Natural killer cell (primary cell): ENCODE results near the gene MRPL43. TPM values are rescaled to one million over a fixed set of nuclear protein-coding genes. Genes with fewer than 3 reads are reported as not detected.

Source experiments
- ATAC-seq, 3 donors: fragments of 150-1000 bp in 2 of 3; fragments of 200-7000 bp in 1 of 3; cut with Tn5 transposase; 1 replicate in 1 of 3; 2 replicates in 2 of 3; pipeline ENCODE4 v1.10.0; 2021; ENCODE audit warnings: mild to moderate bottlenecking in 2 of 3, moderate library complexity in 2 of 3
- DNase-seq, 2 donors: peaks; one replicate each; pipeline versions ENCODE4 v3.0.0 to v3.0.0-alpha.2; 2013 to 2021; ENCODE audit warnings: mixed read lengths in 1 of 2
- H3K27ac ChIP-seq: one replicate; pipeline ENCODE4 v1.5.1; 2013; ENCODE audit warnings: mild to moderate bottlenecking, low read length
- H3K27me3 ChIP-seq: one replicate; pipeline ENCODE4 v1.6.1; 2013; ENCODE audit warnings: low read length; ENCODE audit not compliant: control insufficient read depth, insufficient read depth
- H3K36me3 ChIP-seq: one replicate; pipeline ENCODE4 v1.6.1; 2013; ENCODE audit warnings: low read length; ENCODE audit not compliant: control insufficient read depth, insufficient read depth
- H3K4me1 ChIP-seq: one replicate; pipeline ENCODE4 v1.6.1; 2013; ENCODE audit warnings: low read length; ENCODE audit not compliant: control insufficient read depth, insufficient read depth
- H3K4me3 ChIP-seq: one replicate; pipeline ENCODE4 v1.5.1; 2013; ENCODE audit warnings: low read length
- H3K9me3 ChIP-seq: one replicate; pipeline ENCODE4 v1.6.1; 2013; ENCODE audit warnings: low read length; ENCODE audit not compliant: control insufficient read depth, insufficient read depth
- H3K27ac Mint-ChIP-seq, 2 donors: one replicate each; pipeline ENCODE4 v1.8.0; 2022; ENCODE audit warnings: mild to moderate bottlenecking in 2 of 2, mixed read lengths in 2 of 2, moderate library complexity in 1 of 2
- H3K27me3 Mint-ChIP-seq, 2 donors: one replicate each; pipeline ENCODE4 v1.8.0; 2022; ENCODE audit warnings: low read depth in 2 of 2, mixed read lengths in 2 of 2
- H3K36me3 Mint-ChIP-seq: one replicate; pipeline ENCODE4 v1.8.0; 2022; ENCODE audit warnings: mixed read lengths
- H3K4me1 Mint-ChIP-seq, 2 donors: one replicate each; pipeline ENCODE4 v1.8.0; 2022; ENCODE audit warnings: mixed read lengths in 2 of 2
- H3K4me3 Mint-ChIP-seq: one replicate; pipeline ENCODE4 v1.8.0; 2022; ENCODE audit warnings: mild to moderate bottlenecking, moderate library complexity, mixed read lengths
- H3K9me3 Mint-ChIP-seq, 2 donors: one replicate each; pipeline ENCODE4 v1.8.0; 2022; ENCODE audit warnings: mixed read lengths in 2 of 2
- WGBS: methylation state at CpG from one replicate; pipeline ENCODE4 v1.1.7; 2013; ENCODE audit warnings: missing lambda C conversion rate; ENCODE audit not compliant: insufficient coverage; 5-methylcytosine and 5-hydroxymethylcytosine counted together
- intact Hi-C: fragments of 100-400 bp; cut with micrococcal nuclease; formaldehyde crosslinking; loops from one replicate; pipeline ENCODE4 v1.14.2; 2022
- total RNA-seq, 4 donors: library from RNA; stranded (reverse); fragments of 120-200 nt in 1 of 4; gene quantifications; one replicate each; pipeline versions ENCODE4 v1.2.3 to v1.2.4, GENCODE V29; 2013 to 2022
- TF ChIP-seq, protein P1 (sequence below): fragments of 200-600 bp; IDR thresholded peaks from one replicate; pipeline ENCODE4 v1.8.0; 2022; ENCODE audit warnings: antibody characterized with exemption

Gene MRPL43
- total RNA-seq, 3 donors from 2014 or later (not counting 1 experiment from before 2014, with no cell fraction given): 27.2 to 42.0 (median 33.1) TPM

DNA sequence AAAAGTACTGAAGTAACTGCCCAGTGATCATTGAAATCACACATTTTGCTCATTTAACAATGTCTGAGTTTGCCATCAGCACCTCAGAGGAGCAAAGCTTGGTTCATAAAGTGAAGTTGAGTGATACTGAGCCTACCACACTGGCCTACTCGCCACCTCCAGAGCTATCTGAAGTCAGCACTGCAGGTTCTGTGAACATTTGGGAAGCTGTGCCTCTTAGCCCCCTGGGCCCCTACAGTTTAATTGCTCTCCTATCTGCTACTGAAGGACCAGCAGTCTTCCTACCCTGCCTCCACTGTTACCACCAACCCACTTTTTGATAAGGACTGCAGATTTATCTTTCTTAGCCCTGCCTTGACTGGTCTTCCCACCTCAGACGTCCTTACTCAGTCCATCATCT is 20.0 kb downstream of the MRPL43 start:
- no peak for ATAC-seq

DNA sequence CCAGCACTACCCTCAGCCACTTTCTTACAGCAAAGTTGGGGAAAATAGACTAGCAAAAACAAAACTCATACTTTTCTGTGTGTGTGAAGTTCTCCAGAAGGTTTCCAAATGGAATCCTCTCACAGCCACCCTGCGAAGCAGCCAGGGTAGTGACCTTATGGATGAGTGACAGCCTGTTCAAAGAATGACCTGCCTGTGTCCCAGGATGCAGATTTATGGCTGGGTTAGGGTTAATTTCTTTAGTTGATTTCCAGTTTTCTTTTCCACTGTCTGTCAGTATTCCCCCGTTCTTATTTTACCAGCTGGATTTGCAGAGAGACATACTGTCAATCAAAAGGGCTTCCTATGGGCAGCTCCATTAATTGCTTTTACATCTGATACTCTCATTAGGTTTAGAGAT is 20.4 kb downstream of the MRPL43 start:
- Mint-ChIP-seq H3K4me3 (no peak overlapping the region), H3K4me1 (peaks cover 9 to 27% of the 10 kb centered on the region in 2 donors), H3K9me3 (no peaks in the 10 kb centered on the region), H3K27me3 (no peaks in the 10 kb centered on the region), H3K27ac (no peak overlapping the region), H3K36me3 (peaks cover 13% of the 10 kb centered on the region)
- Histone ChIP-seq H3K27me3 (no peaks in the 10 kb centered on the region), H3K4me3 (no peak overlapping the region), H3K27ac (no peak overlapping the region), H3K4me1 (peaks cover 14% of the 10 kb centered on the region), H3K36me3 (peaks cover 28% of the 10 kb centered on the region), H3K9me3 (no peaks in the 10 kb centered on the region)
- WGBS: 100% methylated on average over 1 of the region's 2 CpGs
- intact Hi-C loops: no loop called here
- DNase-seq (no peak), ATAC-seq (no peak)
- TF ChIP-seq, protein P1, sequence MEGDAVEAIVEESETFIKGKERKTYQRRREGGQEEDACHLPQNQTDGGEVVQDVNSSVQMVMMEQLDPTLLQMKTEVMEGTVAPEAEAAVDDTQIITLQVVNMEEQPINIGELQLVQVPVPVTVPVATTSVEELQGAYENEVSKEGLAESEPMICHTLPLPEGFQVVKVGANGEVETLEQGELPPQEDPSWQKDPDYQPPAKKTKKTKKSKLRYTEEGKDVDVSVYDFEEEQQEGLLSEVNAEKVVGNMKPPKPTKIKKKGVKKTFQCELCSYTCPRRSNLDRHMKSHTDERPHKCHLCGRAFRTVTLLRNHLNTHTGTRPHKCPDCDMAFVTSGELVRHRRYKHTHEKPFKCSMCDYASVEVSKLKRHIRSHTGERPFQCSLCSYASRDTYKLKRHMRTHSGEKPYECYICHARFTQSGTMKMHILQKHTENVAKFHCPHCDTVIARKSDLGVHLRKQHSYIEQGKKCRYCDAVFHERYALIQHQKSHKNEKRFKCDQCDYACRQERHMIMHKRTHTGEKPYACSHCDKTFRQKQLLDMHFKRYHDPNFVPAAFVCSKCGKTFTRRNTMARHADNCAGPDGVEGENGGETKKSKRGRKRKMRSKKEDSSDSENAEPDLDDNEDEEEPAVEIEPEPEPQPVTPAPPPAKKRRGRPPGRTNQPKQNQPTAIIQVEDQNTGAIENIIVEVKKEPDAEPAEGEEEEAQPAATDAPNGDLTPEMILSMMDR: no peak

More for the DNA sequence above, 20.0 kb downstream of the MRPL43 start:
- no peak overlapping the region for H3K4me3 Mint-ChIP-seq
- WGBS: 97% methylated on average over 2 of the region's 2 CpGs
- no peaks in the 10 kb centered on the region for H3K27me3 Mint-ChIP-seq
- H3K9me3 Mint-ChIP-seq: no peaks in the 10 kb centered on the region
- Histone ChIP-seq H3K4me3 (no peak overlapping the region), H3K9me3 (no peaks in the 10 kb centered on the region), H3K27ac (no peak overlapping the region), H3K36me3 (peaks cover 23% of the 10 kb centered on the region), H3K4me1 (peaks cover 14% of the 10 kb centered on the region), H3K27me3 (no peaks in the 10 kb centered on the region)
- no peak for DNase-seq
- TF ChIP-seq, protein P1: no peak
- H3K4me1 Mint-ChIP-seq: peaks cover 9 to 27% of the 10 kb centered on the region in 2 donors
- H3K36me3 Mint-ChIP-seq: peaks cover 8% of the 10 kb centered on the region
- no peak overlapping the region for H3K27ac Mint-ChIP-seq
- intact Hi-C loops: no loop called here

DNA sequence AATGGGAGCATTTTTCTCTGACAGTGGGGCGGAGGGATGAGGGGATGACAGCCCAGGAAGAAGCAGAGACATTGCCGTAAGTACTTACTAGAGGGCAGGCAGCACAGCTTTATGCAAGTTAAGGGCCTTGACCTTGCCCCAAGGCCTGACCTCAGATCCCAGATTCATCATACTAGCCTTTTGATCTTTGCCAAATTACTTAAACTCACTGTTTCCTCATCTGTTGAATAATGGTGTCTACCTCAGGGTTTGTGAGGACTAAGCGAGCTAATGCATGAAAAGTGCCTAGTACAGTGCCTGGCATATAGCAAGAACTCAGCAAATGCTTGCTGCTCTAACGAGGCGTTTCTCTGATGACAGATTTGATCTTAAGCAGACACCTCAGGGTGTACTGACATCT is 21.5 kb downstream of the MRPL43 start:
- Histone ChIP-seq H3K36me3 (peaks cover 33% of the 10 kb centered on the region), H3K27ac (no peak overlapping the region), H3K27me3 (no peaks in the 10 kb centered on the region), H3K4me1 (peaks cover 14% of the 10 kb centered on the region), H3K9me3 (no peaks in the 10 kb centered on the region), H3K4me3 (no peak overlapping the region)
- intact Hi-C loops: no loop called here
- TF ChIP-seq, protein P1: no peak
- 87% methylated on average over 5 of the region's 5 CpGs for WGBS
- Mint-ChIP-seq H3K36me3 (peaks cover 15% of the 10 kb centered on the region), H3K27me3 (no peaks in the 10 kb centered on the region), H3K27ac (no peak overlapping the region), H3K4me3 (no peak overlapping the region), H3K4me1 (peaks cover 9 to 27% of the 10 kb centered on the region in 2 donors), H3K9me3 (no peaks in the 10 kb centered on the region)
- DNase-seq (no peak), ATAC-seq (no peak)

DNA sequence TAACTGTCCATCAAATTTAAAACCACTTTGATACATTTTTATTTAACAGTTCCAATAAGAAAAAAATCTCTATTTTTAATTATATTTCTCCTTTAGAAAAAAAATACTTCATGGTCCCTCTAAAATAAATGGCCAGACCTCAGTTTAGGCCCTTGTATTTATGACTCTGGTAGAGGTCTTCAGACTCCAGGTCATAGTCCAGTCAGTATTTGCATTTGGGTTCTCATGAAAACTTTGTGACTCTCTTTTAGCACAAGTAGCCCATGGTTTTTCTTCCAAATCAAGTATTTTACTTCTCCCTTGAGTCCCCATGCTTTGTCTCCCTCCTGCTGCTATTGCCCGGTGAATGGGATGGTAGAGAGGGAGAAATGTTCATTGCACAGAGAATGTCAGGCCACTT is 23.5 kb downstream of the MRPL43 start:
- no peaks in the 10 kb centered on the region for H3K27me3 ChIP-seq
- WGBS: 100% methylated on average over 1 of the region's 1 CpG
- H3K27ac ChIP-seq: no peak overlapping the region
- H3K4me3 ChIP-seq: no peak overlapping the region
- Mint-ChIP-seq H3K36me3 (peaks cover 29% of the 10 kb centered on the region), H3K27ac (no peak overlapping the region), H3K4me1 (peaks cover 7% of the 10 kb centered on the region in 2 donors), H3K4me3 (no peak overlapping the region), H3K27me3 (no peaks in the 10 kb centered on the region), H3K9me3 (no peaks in the 10 kb centered on the region)
- no peaks in the 10 kb centered on the region for H3K9me3 ChIP-seq
- intact Hi-C loops: no loop called here
- H3K36me3 ChIP-seq: peaks cover 51% of the 10 kb centered on the region
- peaks cover 4% of the 10 kb centered on the region for H3K4me1 ChIP-seq
- DNase-seq (no peak), ATAC-seq (no peak)
- TF ChIP-seq, protein P1: no peak
